Astrocyte (in vitro differentiated cells and primary cell): Measurements from ENCODE around the gene MTUS2. TPM values are rescaled to one million over a fixed set of nuclear protein-coding genes. Genes with fewer than 3 reads are reported as not detected.

Source experiments
- DNase-seq: peaks from one replicate; pipeline ENCODE4 v3.0.0-alpha.2; 2010; ENCODE audit warnings: low read depth
- FAIRE-seq: peaks from 2 replicates; lab custom pipeline; 2011; peaks lifted over from hg19 to GRCh38; lab: Jason Lieb, UNC
- H2AFZ ChIP-seq: 2 replicates; pipeline ENCODE4 v1.6.0; 2012; ENCODE audit warnings: low read depth, low read length, inconsistent platforms
- H3K27ac ChIP-seq: 2 replicates; pipeline ENCODE4 v1.5.1; 2011; ENCODE audit warnings: low read depth, low read length, inconsistent platforms
- H3K27me3 ChIP-seq: 2 replicates; pipeline ENCODE4 v1.6.0; 2011; ENCODE audit warnings: low read length, inconsistent platforms; ENCODE audit not compliant: insufficient read depth
- H3K36me3 ChIP-seq: 2 replicates; pipeline ENCODE4 v1.5.1; 2011; ENCODE audit warnings: low read length, inconsistent platforms; ENCODE audit not compliant: insufficient read depth
- H3K4me1 ChIP-seq: 2 replicates; pipeline ENCODE4 v1.5.1; 2011; ENCODE audit warnings: low read length, inconsistent platforms; ENCODE audit not compliant: insufficient read depth
- H3K4me2 ChIP-seq: 2 replicates; pipeline ENCODE4 v1.6.0; 2012; ENCODE audit warnings: low read length, inconsistent platforms
- H3K4me3 ChIP-seq: 2 replicates; pipeline ENCODE4 v1.5.1; 2011; ENCODE audit warnings: low read depth, mild to moderate bottlenecking, low read length, inconsistent platforms; ENCODE audit not compliant: insufficient read depth
- H3K79me2 ChIP-seq: 2 replicates; pipeline ENCODE4 v1.6.0; 2012; ENCODE audit warnings: mild to moderate bottlenecking, low read length, inconsistent platforms; ENCODE audit not compliant: insufficient read depth
- H3K9ac ChIP-seq: 2 replicates; pipeline ENCODE4 v1.6.0; 2012; ENCODE audit warnings: mild to moderate bottlenecking, low read length, inconsistent platforms
- H3K9me3 ChIP-seq: 2 replicates; pipeline ENCODE4 v1.5.1; 2012; ENCODE audit warnings: low read depth, mild to moderate bottlenecking, low read length, inconsistent platforms; ENCODE audit not compliant: insufficient read depth
- H4K20me1 ChIP-seq: 2 replicates; pipeline ENCODE4 v1.6.0; 2012; ENCODE audit warnings: low read length, inconsistent platforms; ENCODE audit not compliant: insufficient read depth
- H3K27ac Mint-ChIP-seq: one replicate; pipeline ENCODE4 v1.8.0; 2021; ENCODE audit warnings: mild to moderate bottlenecking, mixed read lengths; ENCODE audit not compliant: unreplicated experiment
- H3K27me3 Mint-ChIP-seq: one replicate; pipeline ENCODE4 v1.8.0; 2021; ENCODE audit warnings: low read depth, mixed read lengths; ENCODE audit not compliant: unreplicated experiment
- H3K36me3 Mint-ChIP-seq: one replicate; pipeline ENCODE4 v1.8.0; 2021; ENCODE audit warnings: low read depth, mixed read lengths; ENCODE audit not compliant: unreplicated experiment
- H3K4me1 Mint-ChIP-seq: one replicate; pipeline ENCODE4 v1.8.0; 2021; ENCODE audit warnings: low read depth, mixed read lengths; ENCODE audit not compliant: unreplicated experiment
- H3K4me3 Mint-ChIP-seq: one replicate; pipeline ENCODE4 v1.8.0; 2021; ENCODE audit warnings: mild to moderate bottlenecking, moderate library complexity, mixed read lengths; ENCODE audit not compliant: unreplicated experiment
- H3K9me3 Mint-ChIP-seq: one replicate; pipeline ENCODE4 v1.8.0; 2021; ENCODE audit warnings: mild to moderate bottlenecking, mixed read lengths; ENCODE audit not compliant: unreplicated experiment
- CTCF ChIP-seq: IDR thresholded peaks from 2 replicates; pipeline ENCODE4 v1.5.1; 2011; ENCODE audit warnings: low read depth, mild to moderate bottlenecking, inconsistent platforms, low read length, moderate library complexity; ENCODE audit not compliant: insufficient read depth
- EZH2 ChIP-seq: IDR thresholded peaks from 2 replicates; pipeline ENCODE4 v1.6.1; 2012; ENCODE audit warnings: mild to moderate bottlenecking, low read length, inconsistent platforms; ENCODE audit not compliant: insufficient read depth
- total RNA-seq: library from RNA; stranded (reverse); gene quantifications from 2 replicates; pipeline ENCODE4 v1.2.1, GENCODE V29; 2021

MTUS2 gene
- total RNA-seq, 1 donor from 2014 or later: 0.50 TPM

- H4K20me1 ChIP-seq: no peaks in the 10 kb centered on the region
- no peak overlapping the region for H3K4me3 ChIP-seq
- no peak overlapping the region for H3K9ac ChIP-seq
- no peak overlapping the region for H3K27ac Mint-ChIP-seq
- no peak for DNase-seq
- H3K36me3 ChIP-seq: no peaks in the 10 kb centered on the region
- no peak for TF ChIP-seq EZH2
- TF ChIP-seq CTCF: no peak
- H2AFZ ChIP-seq: no peak overlapping the region
- no peaks in the 10 kb centered on the region for H3K36me3 Mint-ChIP-seq
- H3K9me3 ChIP-seq: no peaks in the 10 kb centered on the region
- H3K79me2 ChIP-seq: no peaks in the 10 kb centered on the region
- H3K4me1 Mint-ChIP-seq: no peaks in the 10 kb centered on the region
- no peaks in the 10 kb centered on the region for H3K27me3 ChIP-seq
- no peaks in the 10 kb centered on the region for H3K4me1 ChIP-seq
- H3K4me2 ChIP-seq: no peak overlapping the region
- peaks cover 9% of the 10 kb centered on the region for H3K9me3 Mint-ChIP-seq
- FAIRE-seq: no peak
- H3K4me3 Mint-ChIP-seq: no peak overlapping the region
- no peak overlapping the region for H3K27ac ChIP-seq
- no peaks in the 10 kb centered on the region for H3K27me3 Mint-ChIP-seq
These were observed 498.6 kb downstream of the MTUS2 start for GRCh38 chr13:29318741-29319140.

- no peak overlapping the region for H3K9ac ChIP-seq
- H3K9me3 ChIP-seq: no peaks in the 10 kb centered on the region
- no peaks in the 10 kb centered on the region for H3K4me1 ChIP-seq
- H3K4me3 ChIP-seq: no peak overlapping the region
- no peaks in the 10 kb centered on the region for H3K27me3 ChIP-seq
- no peak overlapping the region for H3K4me2 ChIP-seq
- no peak overlapping the region for H3K27ac Mint-ChIP-seq
- no peaks in the 10 kb centered on the region for H4K20me1 ChIP-seq
- no peak overlapping the region for H3K4me3 Mint-ChIP-seq
- H2AFZ ChIP-seq: no peak overlapping the region
- DNase-seq: no peak
- TF ChIP-seq EZH2 (no peak), CTCF (no peak)
- H3K36me3 Mint-ChIP-seq: no peaks in the 10 kb centered on the region
- H3K27me3 Mint-ChIP-seq: no peaks in the 10 kb centered on the region
- no peak for FAIRE-seq
- H3K9me3 Mint-ChIP-seq: peaks cover 9% of the 10 kb centered on the region
- H3K4me1 Mint-ChIP-seq: no peaks in the 10 kb centered on the region
- no peaks in the 10 kb centered on the region for H3K79me2 ChIP-seq
- H3K27ac ChIP-seq: no peak overlapping the region
- no peaks in the 10 kb centered on the region for H3K36me3 ChIP-seq
These were observed 499.3 kb downstream of the MTUS2 start for GRCh38 chr13:29319451-29319850.

- Histone ChIP-seq H2AFZ (no peak overlapping the region), H3K4me3 (no peak overlapping the region), H3K27me3 (no peaks in the 10 kb centered on the region), H3K36me3 (no peaks in the 10 kb centered on the region), H4K20me1 (no peaks in the 10 kb centered on the region), H3K4me1 (no peaks in the 10 kb centered on the region), H3K4me2 (no peak overlapping the region), H3K79me2 (no peaks in the 10 kb centered on the region), H3K9ac (no peak overlapping the region), H3K9me3 (no peaks in the 10 kb centered on the region), H3K27ac (no peak overlapping the region)
- H3K27me3 Mint-ChIP-seq: no peaks in the 10 kb centered on the region
- no peak overlapping the region for H3K27ac Mint-ChIP-seq
- TF ChIP-seq CTCF (no peak), EZH2 (no peak)
- H3K4me3 Mint-ChIP-seq: no peak overlapping the region
- H3K9me3 Mint-ChIP-seq: peaks cover 9% of the 10 kb centered on the region
- no peaks in the 10 kb centered on the region for H3K4me1 Mint-ChIP-seq
- no peak for DNase-seq
- no peak for FAIRE-seq
- no peaks in the 10 kb centered on the region for H3K36me3 Mint-ChIP-seq
These were observed 503.8 kb downstream of the MTUS2 start for GRCh38 chr13:29323954-29324353.
